Common myeloid progenitor, CD34-positive (primary cell): Measurements from ENCODE around the gene PEX12.

ENCODE experiments used
- CTCF ChIA-PET: fragments of 350-600 bp; sonication (Branson Sonifier 250); formaldehyde crosslinking; loops from one replicate; lab custom pipeline; 2021; ENCODE audit warnings: antibody characterized with exemption; lab: Charles Lee
- POLR2A ChIA-PET: fragments of 350-600 bp; sonication (Branson Sonifier 250); formaldehyde crosslinking; loops from one replicate; lab custom pipeline; 2021; ENCODE audit warnings: antibody characterized with exemption; lab: Charles Lee
- DNase-seq, 3 donors: peaks; one replicate each; pipeline versions ENCODE4 v3.0.0 to v3.0.0-alpha.2; 2013
- H3K27ac ChIP-seq, 2 experiments: 1 replicate in 1 of 2; 2 replicates in 1 of 2; pipeline ENCODE4 v1.7.0; 2013; ENCODE audit warnings: inconsistent platforms in 2 of 2, low read length in 2 of 2, mild to moderate bottlenecking in 2 of 2, low read depth in 1 of 2, moderate library complexity in 1 of 2; ENCODE audit not compliant: severe bottlenecking in 2 of 2, insufficient read depth in 1 of 2, poor library complexity in 1 of 2
- H3K27me3 ChIP-seq, 5 experiments: replicated peaks in 2 of 5; 1 replicate in 3 of 5; 2 replicates in 2 of 5; pipeline versions ENCODE4 v1.6.1 to v1.7.0; 2013; ENCODE audit warnings: low read length in 4 of 5, mild to moderate bottlenecking in 2 of 5, moderate library complexity in 2 of 5, inconsistent platforms in 1 of 5; ENCODE audit not compliant: insufficient read depth in 5 of 5, control insufficient read depth in 4 of 5
- H3K36me3 ChIP-seq, 4 experiments: 1 replicate in 2 of 4; 2 replicates in 2 of 4; pipeline versions ENCODE4 v1.6.1 to v1.7.0; 2013; ENCODE audit warnings: low read length in 3 of 4, control low read depth in 1 of 4, mild to moderate bottlenecking in 1 of 4; ENCODE audit not compliant: control insufficient read depth in 4 of 4, insufficient read depth in 4 of 4
- H3K4me1 ChIP-seq, 4 experiments: 1 replicate in 3 of 4; 2 replicates in 1 of 4; pipeline versions ENCODE4 v1.6.1 to v1.7.1; 2013; ENCODE audit warnings: low read length in 3 of 4, mild to moderate bottlenecking in 3 of 4, control low read depth in 1 of 4, inconsistent platforms in 1 of 4, moderate library complexity in 1 of 4; ENCODE audit not compliant: control insufficient read depth in 4 of 4, insufficient read depth in 4 of 4; ENCODE audit errors: control extremely low read depth in 1 of 4
- H3K4me3 ChIP-seq, 7 experiments: 1 replicate in 4 of 7; 2 replicates in 3 of 7; pipeline versions ENCODE4 v1.5.1 to v1.7.0; 2013; ENCODE audit warnings: mild to moderate bottlenecking in 7 of 7, low read length in 6 of 7, moderate library complexity in 6 of 7, inconsistent platforms in 2 of 7, low read depth in 2 of 7, control low read depth in 1 of 7; ENCODE audit not compliant: insufficient read depth in 4 of 7, control insufficient read depth in 1 of 7; ENCODE audit errors: extremely low read depth in 1 of 7
- H3K9me3 ChIP-seq, 5 experiments: 1 replicate in 4 of 5; 2 replicates in 1 of 5; pipeline versions ENCODE4 v1.6.1 to v1.7.1; 2013; ENCODE audit warnings: low read length in 4 of 5, mild to moderate bottlenecking in 2 of 5, inconsistent platforms in 1 of 5, low read depth in 1 of 5, moderate library complexity in 1 of 5; ENCODE audit not compliant: control insufficient read depth in 4 of 5, insufficient read depth in 2 of 5; ENCODE audit errors: control extremely low read depth in 1 of 5
- WGBS: methylation state at CpG from one replicate; pipeline ENCODE4 v1.1.5; 2013; ENCODE audit not compliant: insufficient coverage; 5-methylcytosine and 5-hydroxymethylcytosine counted together

PEX12 gene

GRCh38 chr17:35603674-35604073, 25.3 kb upstream of the PEX12 start:
- Histone ChIP-seq H3K27ac (no peak overlapping the region), H3K27me3 (no peaks in the 10 kb centered on the region), H3K4me1 (no peaks in the 10 kb centered on the region), H3K9me3 (no peaks in the 10 kb centered on the region), H3K36me3 (peaks cover 22 to 76% (median 40%) of the 10 kb centered on the region in 4 experiments), H3K4me3 (no peak overlapping the region)
- 96% methylated on average over 4 of the region's 7 CpGs for WGBS
- ChIA-PET POLR2A (interaction anchor here (0.8 kb wide), 1 partner anchor 141 kb away, joined by 3 read pairs; no protein-coding TSS in a partner anchor), CTCF (interaction anchor here (0.6 to 3.1 kb wide), 5 partner anchors 9 to 160 kb away, joined by 3 to 22 read pairs (median 4); no protein-coding TSS in a partner anchor)
- DNase-seq = no peak

- WGBS = 100% methylated on average over 1 of the region's 5 CpGs
- Histone ChIP-seq H3K27me3 (no peaks in the 10 kb centered on the region), H3K36me3 (peaks cover 13 to 75% (median 51%) of the 10 kb centered on the region in 4 experiments), H3K9me3 (no peaks in the 10 kb centered on the region), H3K27ac (no peak overlapping the region), H3K4me3 (no peak overlapping the region), H3K4me1 (no peaks in the 10 kb centered on the region)
- ChIA-PET POLR2A (no interaction called here), CTCF (no interaction called here)
- no peak for DNase-seq
These were observed 19.2 kb upstream of the PEX12 start for GRCh38 chr17:35597604-35598003.

GRCh38 chr17:35596530-35597233, 18.3 kb upstream of the PEX12 start:
- no peak overlapping the region for H3K4me3 ChIP-seq
- peaks cover 13 to 69% (median 47%) of the 10 kb centered on the region in 4 experiments for H3K36me3 ChIP-seq
- no peaks in the 10 kb centered on the region for H3K27me3 ChIP-seq
- no peaks in the 10 kb centered on the region for H3K4me1 ChIP-seq
- CTCF ChIA-PET = interaction anchor here (0.6 to 3.6 kb wide), 3 partner anchors 15 to 1854 kb away, joined by 3 to 12 read pairs (median 4); no protein-coding TSS in a partner anchor
- H3K9me3 ChIP-seq = no peaks in the 10 kb centered on the region
- DNase-seq = no peak
- H3K27ac ChIP-seq = no peak overlapping the region
- WGBS = 98% methylated on average over 53 of the region's 54 CpGs
- POLR2A ChIA-PET = no interaction called here

- Histone ChIP-seq H3K4me1 (no peaks in the 10 kb centered on the region), H3K4me3 (no peak overlapping the region), H3K36me3 (peaks cover 13 to 63% (median 41%) of the 10 kb centered on the region in 4 experiments), H3K9me3 (no peaks in the 10 kb centered on the region), H3K27ac (no peak overlapping the region), H3K27me3 (no peaks in the 10 kb centered on the region)
- ChIA-PET POLR2A (no interaction called here), CTCF (interaction anchor here (0.6 to 3.6 kb wide), 4 partner anchors 11 to 1855 kb away, joined by 3 to 12 read pairs (median 4); no protein-coding TSS in a partner anchor)
- DNase-seq = no peak
- WGBS = 82% methylated on average over 2 of the region's 4 CpGs
These were observed 17.7 kb upstream of the PEX12 start for GRCh38 chr17:35596072-35596471.

GRCh38 chr17:35588196-35588920, 10.0 kb upstream of the PEX12 start:
- Histone ChIP-seq H3K36me3 (no peaks in the 10 kb centered on the region), H3K9me3 (no peaks in the 10 kb centered on the region), H3K4me3 (peak overlapping the region in 6 of 7 experiments; percentile 78 to 100 (median 89)), H3K4me1 (peaks cover 13 to 25% (median 16%) of the 10 kb centered on the region in 4 experiments), H3K27me3 (no peaks in the 10 kb centered on the region), H3K27ac (peak overlapping the region; percentile 88 to 98)
- ChIA-PET POLR2A (interaction anchor here (0.7 to 1.6 kb wide), 3 partner anchors 10 to 221 kb away, joined by 3 to 7 read pairs (median 3); partner anchors contain the start of genes PEX12, SLFN14 and TAF15), CTCF (interaction anchor here (1.2 to 1.8 kb wide), 8 partner anchors 7 to 160 kb away, joined by 3 to 7 read pairs (median 4); no protein-coding TSS in a partner anchor)
- peak in 2 of 3 donors; percentile 34 to 58 for DNase-seq
- WGBS = 18% methylated on average over 3 of the region's 12 CpGs

GRCh38 chr17:35587074-35587961, 8.9 kb upstream of the PEX12 start, which contains the start of gene AP2B1:
Gene AP2B1, plus strand, starts transcription at chr17:35587322. Its CDS starts 6,709 bp downstream, at chr17:35594031.
- Histone ChIP-seq H3K27ac (peak within 1 kb of the TSS; percentile 88 to 98), H3K27me3 (no peaks in the 10 kb centered on the region), H3K4me3 (peak within 1 kb of the TSS; percentile 78 to 100 (median 90)), H3K36me3 (no peaks in the 10 kb centered on the region), H3K9me3 (no peaks in the 10 kb centered on the region), H3K4me1 (peaks cover 13 to 25% (median 16%) of the 10 kb centered on the region in 4 experiments)
- DNase-seq = peak; percentile 98 to 99 (median 99)
- under 1% methylated on average over 44 of the region's 50 CpGs for WGBS
- ChIA-PET POLR2A (interaction anchor here (0.5 to 1.6 kb wide), 3 partner anchors 9 to 676 kb away, joined by 4 to 11 read pairs (median 5); partner anchors contain the start of gene PEX12), CTCF (interaction anchor here (0.7 to 1.8 kb wide), 6 partner anchors 9 to 352 kb away, joined by 3 to 6 read pairs (median 4); partner anchors contain the start of gene PEX12)
